HepG2 (cell line): ENCODE measurements around the gene FBRSL1. TPM values are rescaled to one million over a fixed set of nuclear protein-coding genes. Genes with fewer than 3 reads are reported as not detected.

Experiments used
- ATAC-seq: fragments of 200-7000 bp; cut with Tn5 transposase; 3 replicates; pipeline ENCODE4 v1.9.1; 2020; ENCODE audit warnings: mild to moderate bottlenecking, moderate library complexity
- BruUV-seq: library from RNA; stranded (reverse); fragments of 400-500 nt; replicated peaks from 2 replicates; lab custom pipeline; 2021; lab: Mats Ljungman, UMichigan
- CTCF ChIA-PET: fragments of 300-600 bp; formaldehyde crosslinking; extraction: SDS; loops from one replicate; lab custom pipeline; 2021; ENCODE audit warnings: low total read pairs, inconsistent platforms, low intra/inter-chr PET ratio; lab: Yijun Ruan, JAX
- POLR2A ChIA-PET: fragments of 350-600 bp; sonication (Branson Sonifier 250); formaldehyde crosslinking; loops from one replicate; lab custom pipeline; 2020; ENCODE audit warnings: antibody characterized with exemption, inconsistent platforms; lab: Yijun Ruan, JAX
- DNase-seq: peaks from one replicate; pipeline ENCODE4 v3.0.0-alpha.2; 2015; ENCODE audit warnings: low spot score
- FAIRE-seq: peaks from 3 replicates; lab custom pipeline; 2011; peaks lifted over from hg19 to GRCh38; lab: Jason Lieb, UNC
- H2AFZ ChIP-seq: one replicate; pipeline ENCODE4 v1.6.1; 2011; ENCODE audit warnings: low read length, inconsistent platforms
- H3K27ac ChIP-seq: fragments of 300-600 bp; 3 replicates; pipeline ENCODE4 v1.8.0; 2011; ENCODE audit warnings: mixed run types, mild to moderate bottlenecking, mixed read lengths, low read length, inconsistent platforms; ENCODE audit not compliant: insufficient read depth; ENCODE audit errors: extremely low read length
- H3K27me3 ChIP-seq, 2 experiments: fragments of 200-600 bp in 1 of 2; 2 replicates in 1 of 2; 3 replicates in 1 of 2; pipeline versions ENCODE4 v1.6.0 to v1.8.0; 2011; ENCODE audit warnings: low read length in 2 of 2, mild to moderate bottlenecking in 2 of 2, moderate library complexity in 2 of 2, inconsistent platforms in 1 of 2; ENCODE audit not compliant: insufficient read depth in 2 of 2, control insufficient read depth in 1 of 2
- H3K36me3 ChIP-seq, 2 experiments: fragments of 200-600 bp in 1 of 2; replicated peaks in 1 of 2; 2 replicates in 1 of 2; 3 replicates in 1 of 2; pipeline versions ENCODE4 v1.5.1 to v1.8.0; 2011; ENCODE audit warnings: low read length in 2 of 2, inconsistent platforms in 1 of 2; ENCODE audit not compliant: insufficient read depth in 2 of 2, control insufficient read depth in 1 of 2
- H3K4me1 ChIP-seq: 2 replicates; pipeline ENCODE4 v1.5.1; 2012; ENCODE audit warnings: low read length, inconsistent platforms; ENCODE audit not compliant: insufficient read depth
- H3K4me2 ChIP-seq: 2 replicates; pipeline ENCODE4 v1.6.0; 2011; ENCODE audit warnings: low read depth, low read length, inconsistent platforms
- H3K4me3 ChIP-seq, 3 experiments: fragments of 200-600 bp in 1 of 3; sonication (generic), shearing (Covaris generic) in 1 of 3; replicated peaks in 1 of 3; 2 replicates each; pipeline ENCODE4 v1.5.1; 2011 to 2016; ENCODE audit warnings: low read length in 3 of 3, inconsistent platforms in 2 of 3, low read depth in 2 of 3, mild to moderate bottlenecking in 2 of 3, control low read depth in 1 of 3, mixed read lengths in 1 of 3; ENCODE audit not compliant: insufficient read depth in 1 of 3
- H3K79me2 ChIP-seq: one replicate; pipeline ENCODE4 v1.6.1; 2011; ENCODE audit warnings: low read length, inconsistent platforms; ENCODE audit not compliant: insufficient read depth
- H3K9ac ChIP-seq: 2 replicates; pipeline ENCODE4 v1.6.0; 2011; ENCODE audit warnings: mild to moderate bottlenecking, low read depth, low read length, inconsistent platforms; ENCODE audit not compliant: insufficient read depth
- H3K9me3 ChIP-seq: 2 replicates; pipeline ENCODE4 v1.5.1; 2012; ENCODE audit warnings: mild to moderate bottlenecking, low read length
- H4K20me1 ChIP-seq: 2 replicates; pipeline ENCODE4 v1.6.0; 2011; ENCODE audit warnings: inconsistent platforms, mild to moderate bottlenecking, low read length, moderate library complexity; ENCODE audit not compliant: insufficient read depth
- MYC ChIP-seq: sonication (generic); formaldehyde crosslinking; IDR thresholded peaks from 2 replicates; pipeline ENCODE4 v1.9.0; 2021; ENCODE audit warnings: missing genetic modification reagents, borderline replicate concordance
- PHF8 ChIP-seq: sonication (generic); formaldehyde crosslinking; IDR thresholded peaks from 2 replicates; pipeline ENCODE4 v1.5.0; 2020; ENCODE audit warnings: missing genetic modification reagents
- POLR2AphosphoS2 ChIP-seq: IDR thresholded peaks from 2 replicates; pipeline ENCODE4 v1.6.1; 2011; ENCODE audit warnings: low read depth, low read length, improper control_type of control experiment
- ZFP36L1 ChIP-seq: sonication (generic); formaldehyde crosslinking; IDR thresholded peaks from 2 replicates; pipeline ENCODE4 v1.8.0; 2022; ENCODE audit warnings: mild to moderate bottlenecking, missing genetic modification reagents, moderate library complexity
- ZSCAN29 ChIP-seq: sonication (generic); formaldehyde crosslinking; conservative IDR thresholded peaks from 2 replicates; pipeline ENCODE4 v1.4.0; 2020; ENCODE audit warnings: mild to moderate bottlenecking, missing genetic modification reagents
- WGBS: methylation state at CpG from one replicate; pipeline ENCODE4 v1.1.6; 2017; ENCODE audit warnings: low lambda C conversion rate; 5-methylcytosine and 5-hydroxymethylcytosine counted together
- in situ Hi-C: cut with HindIII; loops from 2 replicates; pipeline ENCODE4 v1.10.0; 2017; ENCODE audit warnings: low pct_unique_long_range_greater_than_20kb; ENCODE audit not compliant: extremely low pct_ligation_motif_present
- intact Hi-C: fragments of 100-400 bp; cut with micrococcal nuclease; formaldehyde crosslinking; loops from one replicate; pipeline ENCODE4 v1.10.0; 2022; ENCODE audit not compliant: unreplicated experiment
- polyA plus RNA-seq, 8 experiments: library from polyadenylated mRNA; depleted of rRNA in 3 of 8; stranded (reverse) in 7 of 8; unstranded in 1 of 8; fragments of >200 nt; fragmentation: Illumina TruSeq in 4 of 8; extraction: Trizol in 4 of 8; gene quantifications; 2 replicates each; pipeline versions ENCODE4 v1.2.1 to v1.2.3, GENCODE V29; 2011 to 2016; ENCODE audit warnings: low read depth in 4 of 8, missing spikeins in 1 of 8, mixed read lengths in 1 of 8; ENCODE audit not compliant: insufficient read depth in 1 of 8
- total RNA-seq, 5 experiments: library from RNA; depleted of rRNA; stranded (reverse); fragments of >200 nt; fragmentation: Illumina TruSeq; extraction: Trizol; gene quantifications; 2 replicates each; pipeline ENCODE4 v1.2.3, GENCODE V29; 2016; ENCODE audit warnings: low read depth in 1 of 5
- TF ChIP-seq, protein P1 (sequence below): sonication (generic); formaldehyde crosslinking; conservative IDR thresholded peaks from 2 replicates; pipeline ENCODE4 v1.8.0; 2022; ENCODE audit warnings: mild to moderate bottlenecking, moderate library complexity, missing genetic modification reagents
- TF ChIP-seq, protein P2 (sequence below): sonication (generic); formaldehyde crosslinking; IDR thresholded peaks from 2 replicates; pipeline ENCODE4 v1.5.1; 2020; ENCODE audit warnings: missing genetic modification reagents, mild to moderate bottlenecking, borderline replicate concordance

The FBRSL1 gene
- total and polyA plus RNA-seq, 2 of the 13 experiments (the other 11 are each of a cell fraction or from before 2014, with no cell fraction given) = 3.6 to 7.9 TPM

DNA sequence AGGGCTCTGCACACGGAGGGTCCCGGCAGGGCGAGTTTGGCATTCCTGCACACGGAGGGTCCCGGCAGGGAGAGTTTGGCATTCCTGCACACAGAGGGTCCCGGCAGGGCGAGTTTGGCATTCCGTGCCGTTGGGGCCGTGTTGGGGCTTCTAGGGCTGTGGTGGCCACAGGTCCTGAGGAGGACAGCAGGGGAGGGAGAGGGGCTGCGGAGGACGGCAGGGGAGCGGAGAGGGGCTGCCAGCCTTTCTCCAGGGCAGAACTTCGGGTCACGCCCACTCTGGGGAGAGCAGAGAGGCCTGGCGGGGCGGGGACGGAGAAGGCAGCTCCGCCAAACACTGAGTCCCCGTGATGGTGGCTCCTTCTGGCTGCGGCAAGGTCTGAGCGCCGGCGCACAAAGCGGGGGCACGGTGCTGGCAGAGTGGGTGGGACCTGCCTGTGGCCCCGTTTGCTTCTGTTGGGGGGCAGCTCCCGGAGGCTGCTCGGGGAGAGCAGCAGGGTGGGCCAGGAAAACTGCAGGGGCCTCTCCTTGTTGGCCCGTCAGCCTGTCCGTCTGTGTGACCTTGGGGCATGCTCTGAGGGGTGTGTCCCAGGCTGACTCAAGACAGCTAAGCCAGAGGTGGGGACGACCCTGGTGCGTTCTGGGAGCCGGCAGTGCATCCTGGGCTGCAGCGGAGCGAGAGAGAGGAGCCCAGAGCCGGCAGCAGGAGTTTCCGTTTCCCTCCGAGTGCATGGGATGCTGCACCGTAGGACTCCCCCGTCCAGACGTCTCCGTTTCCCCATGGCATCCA is 60.3 kb downstream of the FBRSL1 start (continued):
- TF ChIP-seq, protein P1, sequence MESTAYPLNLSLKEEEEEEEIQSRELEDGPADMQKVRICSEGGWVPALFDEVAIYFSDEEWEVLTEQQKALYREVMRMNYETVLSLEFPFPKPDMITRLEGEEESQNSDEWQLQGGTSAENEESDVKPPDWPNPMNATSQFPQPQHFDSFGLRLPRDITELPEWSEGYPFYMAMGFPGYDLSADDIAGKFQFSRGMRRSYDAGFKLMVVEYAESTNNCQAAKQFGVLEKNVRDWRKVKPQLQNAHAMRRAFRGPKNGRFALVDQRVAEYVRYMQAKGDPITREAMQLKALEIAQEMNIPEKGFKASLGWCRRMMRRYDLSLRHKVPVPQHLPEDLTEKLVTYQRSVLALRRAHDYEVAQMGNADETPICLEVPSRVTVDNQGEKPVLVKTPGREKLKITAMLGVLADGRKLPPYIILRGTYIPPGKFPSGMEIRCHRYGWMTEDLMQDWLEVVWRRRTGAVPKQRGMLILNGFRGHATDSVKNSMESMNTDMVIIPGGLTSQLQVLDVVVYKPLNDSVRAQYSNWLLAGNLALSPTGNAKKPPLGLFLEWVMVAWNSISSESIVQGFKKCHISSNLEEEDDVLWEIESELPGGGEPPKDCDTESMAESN (CRISPR knock-in tag) = no peak
- no peak for TF ChIP-seq MYC (CRISPR knock-in tag)

DNA sequence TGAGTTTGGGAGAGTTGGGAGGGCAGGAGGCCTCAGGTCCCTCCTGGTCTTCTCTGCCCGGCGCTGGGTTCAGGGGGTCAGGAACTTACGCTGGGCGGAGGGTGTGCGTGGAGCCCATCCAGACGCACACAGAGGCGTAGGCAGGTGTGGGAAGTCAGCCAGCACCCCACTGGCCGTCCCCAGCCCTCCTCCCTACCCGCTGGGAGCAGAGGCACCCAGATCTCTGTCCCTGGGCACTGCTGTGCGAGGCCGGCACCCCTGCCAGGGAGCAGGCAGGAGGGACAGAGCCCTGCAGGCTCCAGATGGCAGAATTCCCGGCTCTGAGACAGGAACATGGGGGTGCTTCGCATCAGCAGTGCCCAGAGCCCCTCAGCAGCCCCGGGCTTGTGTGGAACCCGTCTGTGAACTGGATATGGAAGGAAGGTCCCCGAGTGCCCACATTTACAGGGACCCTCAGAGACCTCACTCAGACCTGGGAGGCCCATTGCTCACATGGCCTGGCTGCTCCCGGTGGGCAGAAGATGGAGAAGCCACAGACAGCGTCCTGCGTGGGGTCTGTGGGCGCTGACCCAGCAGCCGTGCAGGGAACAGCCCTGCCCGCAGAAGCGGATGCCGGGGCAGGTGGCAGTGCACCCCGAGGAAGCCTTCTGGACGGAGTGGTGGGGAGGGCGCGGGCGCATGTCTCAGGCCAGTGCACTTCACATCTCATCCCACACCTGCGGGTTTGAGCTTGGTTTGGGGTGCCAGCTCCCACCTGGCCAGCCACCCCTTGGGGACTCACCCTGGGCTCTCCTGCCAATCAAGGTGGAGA is 61.1 kb downstream of the FBRSL1 start:
- BruUV-seq = no TSS peak
- no peaks in the 10 kb centered on the region for H3K36me3 ChIP-seq
- no peak overlapping the region for H3K4me3 ChIP-seq
- no peak overlapping the region for H3K27ac ChIP-seq
- H3K27me3 ChIP-seq = no peaks in the 10 kb centered on the region; a peak in 1 of 5 replicates
- no peaks in the 10 kb centered on the region for H4K20me1 ChIP-seq
- TF ChIP-seq ZSCAN29 (CRISPR knock-in tag) = no peak
- no peak for TF ChIP-seq PHF8 (CRISPR knock-in tag)
- TF ChIP-seq, protein P2, sequence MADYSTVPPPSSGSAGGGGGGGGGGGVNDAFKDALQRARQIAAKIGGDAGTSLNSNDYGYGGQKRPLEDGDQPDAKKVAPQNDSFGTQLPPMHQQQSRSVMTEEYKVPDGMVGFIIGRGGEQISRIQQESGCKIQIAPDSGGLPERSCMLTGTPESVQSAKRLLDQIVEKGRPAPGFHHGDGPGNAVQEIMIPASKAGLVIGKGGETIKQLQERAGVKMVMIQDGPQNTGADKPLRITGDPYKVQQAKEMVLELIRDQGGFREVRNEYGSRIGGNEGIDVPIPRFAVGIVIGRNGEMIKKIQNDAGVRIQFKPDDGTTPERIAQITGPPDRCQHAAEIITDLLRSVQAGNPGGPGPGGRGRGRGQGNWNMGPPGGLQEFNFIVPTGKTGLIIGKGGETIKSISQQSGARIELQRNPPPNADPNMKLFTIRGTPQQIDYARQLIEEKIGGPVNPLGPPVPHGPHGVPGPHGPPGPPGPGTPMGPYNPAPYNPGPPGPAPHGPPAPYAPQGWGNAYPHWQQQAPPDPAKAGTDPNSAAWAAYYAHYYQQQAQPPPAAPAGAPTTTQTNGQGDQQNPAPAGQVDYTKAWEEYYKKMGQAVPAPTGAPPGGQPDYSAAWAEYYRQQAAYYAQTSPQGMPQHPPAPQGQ (CRISPR knock-in tag) = no peak
- no peak for TF ChIP-seq ZFP36L1
- TF ChIP-seq POLR2AphosphoS2 = no peak
- H2AFZ ChIP-seq = no peak overlapping the region
- no peaks in the 10 kb centered on the region for H3K9me3 ChIP-seq
- POLR2A ChIA-PET = no interaction called here
- ATAC-seq (no peak; the same call in 2 of the 3 replicates), DNase-seq (no peak), FAIRE-seq (no peak)
- H3K4me1 ChIP-seq = no peaks in the 10 kb centered on the region
- in situ Hi-C loops = no loop called here
- WGBS = 89% methylated on average over 11 of the region's 30 CpGs
- intact Hi-C loops = no loop called here
- no peak overlapping the region for H3K9ac ChIP-seq
- H3K79me2 ChIP-seq = no peaks in the 10 kb centered on the region
- H3K4me2 ChIP-seq = no peak overlapping the region
- CTCF ChIA-PET = no interaction called here
